ENCODE results near the gene NEUROG1. TPM values are rescaled to one million over a fixed set of nuclear protein-coding genes. Genes with fewer than 3 reads are reported as not detected.
A peak's percentile ranks its signal among the peaks of the same experiment; 100 is the strongest.

NEUROG1 gene
- total RNA-seq, 4 donors from 2014 or later, result not detected

- intact Hi-C loops (cut with DNase I; ENCODE audit: low total_unique reads) (no loop called here), in situ Hi-C loops (cut with MboI; ENCODE audit: low pct_ligation_motif_present in 1 of 4, low pct_unique_long_range_greater_than_20kb in 1 of 4, low sequenced_read_pairs in 3 of 4) (no loop called here)
- H3K4me3 ChIP-seq, result peak overlapping the region in 1 of 4 donors; percentile 44
- no peaks in the 10 kb centered on the region for H3K9me3 ChIP-seq
- DNase-seq, result no peak
- H3K27ac ChIP-seq, result no peak overlapping the region
- peaks cover 94% of the 10 kb centered on the region for H3K27me3 ChIP-seq
- H3K36me3 ChIP-seq, result no peaks in the 10 kb centered on the region
- no peak for TF ChIP-seq POLR2AphosphoS5 (IDR thresholded peaks at IDR 0.05)
- TF ChIP-seq EP300 (IDR thresholded peaks at IDR 0.05; ENCODE audit: low read depth), result no peak
- TF ChIP-seq CTCF (IDR thresholded peaks at IDR 0.05), result no peak
- no peak for TF ChIP-seq POLR2A (IDR thresholded peaks at IDR 0.05)
- peaks cover 0 to 22% (median 15%) of the 10 kb centered on the region in 4 donors for H3K4me1 ChIP-seq
- WGBS, 2 donors (ENCODE audit: low coverage in 1 of 2), result 0 to 63% methylated on average over 1 to 17 of the region's 17 CpGs
Measured at GRCh38 chr5:135545099-135545498, 9.3 kb upstream of the NEUROG1 start.

DNA sequence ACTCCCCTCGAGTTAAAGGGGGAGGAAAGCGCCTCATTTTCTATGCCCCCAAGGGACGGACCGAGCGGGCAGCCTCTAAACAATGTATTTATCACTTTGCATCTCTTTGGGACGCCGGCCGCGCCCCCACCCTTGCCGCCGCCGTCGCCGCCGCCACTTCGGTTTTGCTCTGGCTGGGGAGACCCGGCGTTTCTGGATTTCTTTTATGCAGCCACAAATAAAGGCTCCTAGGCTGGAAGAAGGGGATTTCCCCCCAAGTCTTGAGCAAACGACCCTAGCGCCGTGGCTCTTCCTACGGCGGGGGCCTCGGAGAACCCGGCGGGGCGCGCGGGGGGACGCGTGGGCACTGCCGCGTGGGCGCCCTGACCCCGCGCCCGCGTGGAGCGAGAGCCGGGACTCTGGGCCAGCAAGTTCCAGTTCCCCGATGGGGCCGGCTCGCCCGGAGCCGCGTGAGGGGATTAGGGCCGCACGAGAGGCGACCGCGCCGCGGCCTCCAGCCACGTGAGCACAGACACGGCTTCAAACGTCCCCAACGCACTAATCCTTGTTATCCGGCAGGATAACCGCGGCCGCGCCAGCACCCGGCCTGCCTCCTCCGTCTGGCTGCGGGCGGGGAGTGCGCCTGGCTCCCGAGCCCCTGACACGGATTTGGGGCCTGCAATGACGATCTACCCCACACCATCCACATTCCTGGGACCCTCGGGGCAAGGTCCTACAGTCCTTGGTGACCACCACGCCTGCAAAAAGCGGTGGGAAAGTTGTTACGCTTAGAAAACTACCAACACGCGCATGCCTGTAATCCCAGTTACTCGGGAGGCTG lies 7.9 kb upstream of the NEUROG1 start:
- in situ Hi-C loops (cut with MboI; ENCODE audit: low pct_ligation_motif_present in 1 of 4, low pct_unique_long_range_greater_than_20kb in 1 of 4, low sequenced_read_pairs in 3 of 4), result no loop called here
- peaks cover 98% of the 10 kb centered on the region for H3K27me3 ChIP-seq
- no peak overlapping the region for H3K27ac ChIP-seq
- WGBS, 2 donors (ENCODE audit: low coverage in 1 of 2), result 1 to 5% methylated on average over 11 to 53 of the region's 77 CpGs
- no peak for DNase-seq
- H3K36me3 ChIP-seq, result no peaks in the 10 kb centered on the region
- intact Hi-C loops (cut with DNase I; ENCODE audit: low total_unique reads), result no loop called here
- peak overlapping the region; percentile 17 to 44 (median 30) for H3K4me3 ChIP-seq
- no peaks in the 10 kb centered on the region for H3K9me3 ChIP-seq
- H3K4me1 ChIP-seq, result peaks cover 0 to 22% (median 15%) of the 10 kb centered on the region in 4 donors
- TF ChIP-seq CTCF (IDR thresholded peaks at IDR 0.05), result no peak
- no peak for TF ChIP-seq EP300 (IDR thresholded peaks at IDR 0.05; ENCODE audit: low read depth)
- TF ChIP-seq POLR2A (IDR thresholded peaks at IDR 0.05), result no peak
- TF ChIP-seq POLR2AphosphoS5 (IDR thresholded peaks at IDR 0.05), result no peak

DNA sequence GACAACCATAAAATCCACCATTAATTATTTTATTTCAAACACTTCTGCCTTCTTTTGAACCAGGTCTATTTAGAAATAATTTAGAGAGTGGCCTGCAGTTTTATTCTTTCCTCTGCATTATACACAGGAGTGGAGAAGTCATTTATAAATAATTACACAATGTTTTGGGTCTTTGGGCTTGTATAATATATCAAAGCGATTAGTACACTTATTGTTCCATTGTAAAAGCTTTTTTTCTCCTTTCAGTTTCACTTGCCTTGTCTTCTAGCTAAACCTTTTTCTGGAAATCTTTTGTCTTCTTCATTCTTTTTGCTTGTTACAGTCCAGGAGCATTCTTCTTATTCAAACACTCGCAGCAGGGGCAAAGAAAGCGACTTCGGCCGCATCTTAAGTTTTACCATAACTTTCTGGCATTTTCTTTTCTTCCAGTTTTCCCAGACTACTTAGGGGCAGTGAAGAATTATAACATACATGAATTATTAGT lies 7.3 kb upstream of the NEUROG1 start:
- in situ Hi-C loops (cut with MboI; ENCODE audit: low pct_ligation_motif_present in 1 of 4, low pct_unique_long_range_greater_than_20kb in 1 of 4, low sequenced_read_pairs in 3 of 4) (no loop called here), intact Hi-C loops (cut with DNase I; ENCODE audit: low total_unique reads) (no loop called here)
- TF ChIP-seq POLR2A (IDR thresholded peaks at IDR 0.05), result no peak
- no peak for TF ChIP-seq EP300 (IDR thresholded peaks at IDR 0.05; ENCODE audit: low read depth)
- TF ChIP-seq POLR2AphosphoS5 (IDR thresholded peaks at IDR 0.05), result no peak
- TF ChIP-seq CTCF (IDR thresholded peaks at IDR 0.05), result no peak
- H3K4me3 ChIP-seq, result peak overlapping the region in 3 of 4 donors; percentile 29 to 44 (median 32)
- DNase-seq, result no peak
- H3K27ac ChIP-seq, result no peak overlapping the region
- 33 to 40% methylated on average over 5 of the region's 5 CpGs for WGBS, 2 donors (ENCODE audit: low coverage in 1 of 2)
- no peaks in the 10 kb centered on the region for H3K9me3 ChIP-seq
- H3K27me3 ChIP-seq, result peaks cover 98% of the 10 kb centered on the region
- peaks cover 0 to 22% (median 15%) of the 10 kb centered on the region in 4 donors for H3K4me1 ChIP-seq
- no peaks in the 10 kb centered on the region for H3K36me3 ChIP-seq

GRCh38 chr5:135541807-135542502 lies 6.2 kb upstream of the NEUROG1 start:
- no peak for DNase-seq
- no peaks in the 10 kb centered on the region for H3K36me3 ChIP-seq
- intact Hi-C loops (cut with DNase I; ENCODE audit: low total_unique reads) (no loop called here), in situ Hi-C loops (cut with MboI; ENCODE audit: low pct_ligation_motif_present in 1 of 4, low pct_unique_long_range_greater_than_20kb in 1 of 4, low sequenced_read_pairs in 3 of 4) (no loop called here)
- WGBS, 2 donors (ENCODE audit: low coverage in 1 of 2), result 61% methylated on average over 11 of the region's 11 CpGs; no CpG with 5 or more reads in 1 of the 2 donors
- no peak for TF ChIP-seq CTCF (IDR thresholded peaks at IDR 0.05)
- TF ChIP-seq POLR2AphosphoS5 (IDR thresholded peaks at IDR 0.05), result no peak
- TF ChIP-seq EP300 (IDR thresholded peaks at IDR 0.05; ENCODE audit: low read depth), result no peak
- TF ChIP-seq POLR2A (IDR thresholded peaks at IDR 0.05), result no peak
- no peaks in the 10 kb centered on the region for H3K9me3 ChIP-seq
- peaks cover 0 to 22% (median 15%) of the 10 kb centered on the region in 4 donors for H3K4me1 ChIP-seq
- no peak overlapping the region for H3K4me3 ChIP-seq
- H3K27me3 ChIP-seq, result peaks cover 98% of the 10 kb centered on the region
- no peak overlapping the region for H3K27ac ChIP-seq

Measured in transverse colon (tissue), 4 donors.